ENCODE measurements around the gene USH2A. TPM values are rescaled to one million over a fixed set of nuclear protein-coding genes. Genes with fewer than 3 reads are reported as not detected.

Gene USH2A
- polyA plus RNA-seq, 1 of the 3 experiments (the other 2 are of a cell fraction), result under 0.01 TPM

DNA sequence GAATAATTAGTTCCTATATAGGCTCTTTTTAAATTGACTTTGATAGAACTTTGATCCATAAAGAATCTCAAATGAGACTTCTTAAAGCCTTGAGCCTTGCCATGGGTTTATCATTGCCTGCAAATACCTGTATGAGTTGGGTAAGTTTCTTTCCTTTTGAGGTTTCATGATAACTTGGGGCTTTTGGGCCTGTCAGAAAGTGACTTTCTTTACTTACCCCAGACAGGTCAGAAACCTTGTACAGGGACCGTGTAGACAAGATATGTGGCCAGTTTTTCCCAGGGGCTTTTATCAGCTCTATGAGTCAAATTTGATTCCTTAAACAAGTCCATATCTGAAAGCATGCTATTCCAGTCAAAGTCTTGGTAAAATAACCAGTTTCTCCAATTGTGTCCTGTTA lies 838.9 kb downstream of the USH2A start:
- no peak overlapping the region for H3K27ac ChIP-seq (ENCODE audit: low read depth in 2 of 2, low read length in 1 of 2)
- no peaks in the 10 kb centered on the region for H3F3A ChIP-seq (replicated peaks; ENCODE audit: insufficient read depth)
- H3K36me3 ChIP-seq (replicated peaks in 1 of 2; ENCODE audit: control insufficient read depth in 1 of 2, insufficient read depth in 2 of 2, low read length in 1 of 2), result peaks cover 55 to 64% of the 10 kb centered on the region in 2 experiments
- TF ChIP-seq ELF1 (IDR thresholded peaks at IDR 0.05) (no peak), RCOR1 (IDR thresholded peaks at IDR 0.05; ENCODE audit: low read length) (no peak), EZH2phosphoT487 (IDR thresholded peaks at IDR 0.05; ENCODE audit: borderline replicate concordance, low read depth) (no peak), GATA2 (CRISPR knock-in tag; IDR thresholded peaks at IDR 0.05) (no peak), POLR2AphosphoS5 (IDR thresholded peaks at IDR 0.05; ENCODE audit: low read depth, low read length) (no peak), JUND (IDR thresholded peaks at IDR 0.05) (no peak)
- TF ChIP-seq, protein P1, sequence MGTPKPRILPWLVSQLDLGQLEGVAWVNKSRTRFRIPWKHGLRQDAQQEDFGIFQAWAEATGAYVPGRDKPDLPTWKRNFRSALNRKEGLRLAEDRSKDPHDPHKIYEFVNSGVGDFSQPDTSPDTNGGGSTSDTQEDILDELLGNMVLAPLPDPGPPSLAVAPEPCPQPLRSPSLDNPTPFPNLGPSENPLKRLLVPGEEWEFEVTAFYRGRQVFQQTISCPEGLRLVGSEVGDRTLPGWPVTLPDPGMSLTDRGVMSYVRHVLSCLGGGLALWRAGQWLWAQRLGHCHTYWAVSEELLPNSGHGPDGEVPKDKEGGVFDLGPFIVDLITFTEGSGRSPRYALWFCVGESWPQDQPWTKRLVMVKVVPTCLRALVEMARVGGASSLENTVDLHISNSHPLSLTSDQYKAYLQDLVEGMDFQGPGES (IDR thresholded peaks at IDR 0.05; ENCODE audit: low read depth, low read length), result no peak
- no peaks in the 10 kb centered on the region for H4K20me1 ChIP-seq (ENCODE audit: insufficient read depth)
- 100% methylated on average over 1 of the region's 1 CpG for whole genome bisulfite sequencing (ENCODE audit: low lambda C conversion rate)
- POLR2A ChIA-PET, result no interaction called here
- H3K9me2 ChIP-seq, result no peaks in the 10 kb centered on the region
- no peak overlapping the region for H3K9ac ChIP-seq
- H3K9me3 ChIP-seq, result no peaks in the 10 kb centered on the region
- H3K4me3 ChIP-seq (ENCODE audit: low read depth in 2 of 2, low read length in 1 of 2), result no peak overlapping the region
- no peak overlapping the region for H2AFZ ChIP-seq (ENCODE audit: low read depth)
- no peaks in the 10 kb centered on the region for H3K27me3 ChIP-seq (ENCODE audit: insufficient read depth)
- H3K79me2 ChIP-seq (ENCODE audit: insufficient read depth), result no peaks in the 10 kb centered on the region
- no peak for DNase-seq
- CTCF ChIA-PET, result interaction anchor here (1.9 kb wide), 1 partner anchor 19 kb away, joined by 4 read pairs; no protein-coding TSS in a partner anchor
- H3K4me2 ChIP-seq, result no peak overlapping the region
- no peaks in the 10 kb centered on the region for H3K4me1 ChIP-seq (ENCODE audit: control insufficient read depth in 1 of 2, insufficient read depth in 2 of 2, low read depth in 1 of 2, low read length in 1 of 2)

DNA sequence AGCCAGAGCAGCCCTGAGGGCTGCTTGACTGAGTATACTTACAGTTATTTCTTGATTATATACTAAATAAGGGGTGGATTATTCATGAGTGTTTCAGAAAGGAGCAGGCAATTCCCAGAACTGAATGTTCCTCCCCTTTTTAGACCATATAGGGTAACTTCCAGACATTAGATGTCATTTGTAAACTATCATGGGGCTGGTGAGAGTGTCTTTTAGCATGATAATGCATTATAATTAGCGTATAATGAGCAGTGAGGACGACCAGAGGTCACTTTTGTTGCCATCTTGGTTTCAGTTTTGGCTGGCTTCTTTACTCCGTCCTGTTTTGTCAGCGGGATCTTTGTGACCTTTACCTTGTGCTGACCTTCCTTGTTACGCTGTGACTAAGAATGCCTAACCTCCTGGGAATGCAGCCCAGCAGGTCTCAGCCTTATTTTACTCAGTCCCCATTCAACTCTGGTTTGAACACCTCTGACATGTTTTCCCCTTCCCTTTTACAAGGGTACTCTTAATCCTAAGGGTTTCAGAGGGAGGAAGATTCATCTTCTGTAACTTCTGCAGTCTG lies 840.0 kb downstream of the USH2A start:
- H3F3A ChIP-seq (replicated peaks; ENCODE audit: insufficient read depth), result no peaks in the 10 kb centered on the region
- H3K4me3 ChIP-seq (ENCODE audit: low read depth in 2 of 2, low read length in 1 of 2), result no peak overlapping the region
- H4K20me1 ChIP-seq (ENCODE audit: insufficient read depth), result no peaks in the 10 kb centered on the region
- no peaks in the 10 kb centered on the region for H3K4me1 ChIP-seq (ENCODE audit: control insufficient read depth in 1 of 2, insufficient read depth in 2 of 2, low read depth in 1 of 2, low read length in 1 of 2)
- ChIA-PET CTCF (no interaction called here), POLR2A (no interaction called here)
- DNase-seq, result no peak
- no peak overlapping the region for H3K9ac ChIP-seq
- H3K9me2 ChIP-seq, result no peaks in the 10 kb centered on the region
- H3K4me2 ChIP-seq, result no peak overlapping the region
- WGBS (ENCODE audit: low lambda C conversion rate), result 93% methylated on average over 5 of the region's 5 CpGs
- H3K27me3 ChIP-seq (ENCODE audit: insufficient read depth), result no peaks in the 10 kb centered on the region
- peaks cover 59 to 67% of the 10 kb centered on the region in 2 experiments for H3K36me3 ChIP-seq (replicated peaks in 1 of 2; ENCODE audit: control insufficient read depth in 1 of 2, insufficient read depth in 2 of 2, low read length in 1 of 2)
- H3K79me2 ChIP-seq (ENCODE audit: insufficient read depth), result no peaks in the 10 kb centered on the region
- no peaks in the 10 kb centered on the region for H3K9me3 ChIP-seq
- TF ChIP-seq FOSL2 (IDR thresholded peaks at IDR 0.05; ENCODE audit: borderline replicate concordance, low read depth) (no peak), JUND (IDR thresholded peaks at IDR 0.05) (no peak), GABPA (IDR thresholded peaks at IDR 0.05; ENCODE audit: low read depth) (no peak), TAF1 (IDR thresholded peaks at IDR 0.05; ENCODE audit: borderline replicate concordance, low read depth, low read length) (no peak), NRF1 (IDR thresholded peaks at IDR 0.05; ENCODE audit: low read depth, low read length) (no peak), FOXJ3 (CRISPR knock-in tag; IDR thresholded peaks at IDR 0.05) (no peak), TEAD4 (IDR thresholded peaks at IDR 0.05; ENCODE audit: borderline replicate concordance, insufficient read depth) (no peak), SIN3A (IDR thresholded peaks at IDR 0.05; ENCODE audit: borderline replicate concordance, low read depth, low read length) (no peak), MEF2A (IDR thresholded peaks at IDR 0.05; ENCODE audit: borderline replicate concordance, low read depth) (no peak)
- TF ChIP-seq, protein P2, sequence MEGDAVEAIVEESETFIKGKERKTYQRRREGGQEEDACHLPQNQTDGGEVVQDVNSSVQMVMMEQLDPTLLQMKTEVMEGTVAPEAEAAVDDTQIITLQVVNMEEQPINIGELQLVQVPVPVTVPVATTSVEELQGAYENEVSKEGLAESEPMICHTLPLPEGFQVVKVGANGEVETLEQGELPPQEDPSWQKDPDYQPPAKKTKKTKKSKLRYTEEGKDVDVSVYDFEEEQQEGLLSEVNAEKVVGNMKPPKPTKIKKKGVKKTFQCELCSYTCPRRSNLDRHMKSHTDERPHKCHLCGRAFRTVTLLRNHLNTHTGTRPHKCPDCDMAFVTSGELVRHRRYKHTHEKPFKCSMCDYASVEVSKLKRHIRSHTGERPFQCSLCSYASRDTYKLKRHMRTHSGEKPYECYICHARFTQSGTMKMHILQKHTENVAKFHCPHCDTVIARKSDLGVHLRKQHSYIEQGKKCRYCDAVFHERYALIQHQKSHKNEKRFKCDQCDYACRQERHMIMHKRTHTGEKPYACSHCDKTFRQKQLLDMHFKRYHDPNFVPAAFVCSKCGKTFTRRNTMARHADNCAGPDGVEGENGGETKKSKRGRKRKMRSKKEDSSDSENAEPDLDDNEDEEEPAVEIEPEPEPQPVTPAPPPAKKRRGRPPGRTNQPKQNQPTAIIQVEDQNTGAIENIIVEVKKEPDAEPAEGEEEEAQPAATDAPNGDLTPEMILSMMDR (IDR thresholded peaks at IDR 0.05), result no peak
- TF ChIP-seq, protein P3, sequence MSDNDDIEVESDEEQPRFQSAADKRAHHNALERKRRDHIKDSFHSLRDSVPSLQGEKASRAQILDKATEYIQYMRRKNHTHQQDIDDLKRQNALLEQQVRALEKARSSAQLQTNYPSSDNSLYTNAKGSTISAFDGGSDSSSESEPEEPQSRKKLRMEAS (IDR thresholded peaks at IDR 0.05; ENCODE audit: low read depth), result no peak
- TF ChIP-seq, protein P4, sequence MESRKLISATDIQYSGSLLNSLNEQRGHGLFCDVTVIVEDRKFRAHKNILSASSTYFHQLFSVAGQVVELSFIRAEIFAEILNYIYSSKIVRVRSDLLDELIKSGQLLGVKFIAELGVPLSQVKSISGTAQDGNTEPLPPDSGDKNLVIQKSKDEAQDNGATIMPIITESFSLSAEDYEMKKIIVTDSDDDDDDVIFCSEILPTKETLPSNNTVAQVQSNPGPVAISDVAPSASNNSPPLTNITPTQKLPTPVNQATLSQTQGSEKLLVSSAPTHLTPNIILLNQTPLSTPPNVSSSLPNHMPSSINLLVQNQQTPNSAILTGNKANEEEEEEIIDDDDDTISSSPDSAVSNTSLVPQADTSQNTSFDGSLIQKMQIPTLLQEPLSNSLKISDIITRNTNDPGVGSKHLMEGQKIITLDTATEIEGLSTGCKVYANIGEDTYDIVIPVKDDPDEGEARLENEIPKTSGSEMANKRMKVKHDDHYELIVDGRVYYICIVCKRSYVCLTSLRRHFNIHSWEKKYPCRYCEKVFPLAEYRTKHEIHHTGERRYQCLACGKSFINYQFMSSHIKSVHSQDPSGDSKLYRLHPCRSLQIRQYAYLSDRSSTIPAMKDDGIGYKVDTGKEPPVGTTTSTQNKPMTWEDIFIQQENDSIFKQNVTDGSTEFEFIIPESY (IDR thresholded peaks at IDR 0.05; ENCODE audit: borderline replicate concordance, low read depth), result no peak
- H2AFZ ChIP-seq (ENCODE audit: low read depth), result no peak overlapping the region
- H3K27ac ChIP-seq (ENCODE audit: low read depth in 2 of 2, low read length in 1 of 2), result no peak overlapping the region
